ENCODE results near the gene PRELP.
"Not testable (repeated sequence)": the region's sequence is repeated elsewhere in the genome, so short reads cannot be mapped to it uniquely, and the experiment has no call there.

The PRELP gene

DNA sequence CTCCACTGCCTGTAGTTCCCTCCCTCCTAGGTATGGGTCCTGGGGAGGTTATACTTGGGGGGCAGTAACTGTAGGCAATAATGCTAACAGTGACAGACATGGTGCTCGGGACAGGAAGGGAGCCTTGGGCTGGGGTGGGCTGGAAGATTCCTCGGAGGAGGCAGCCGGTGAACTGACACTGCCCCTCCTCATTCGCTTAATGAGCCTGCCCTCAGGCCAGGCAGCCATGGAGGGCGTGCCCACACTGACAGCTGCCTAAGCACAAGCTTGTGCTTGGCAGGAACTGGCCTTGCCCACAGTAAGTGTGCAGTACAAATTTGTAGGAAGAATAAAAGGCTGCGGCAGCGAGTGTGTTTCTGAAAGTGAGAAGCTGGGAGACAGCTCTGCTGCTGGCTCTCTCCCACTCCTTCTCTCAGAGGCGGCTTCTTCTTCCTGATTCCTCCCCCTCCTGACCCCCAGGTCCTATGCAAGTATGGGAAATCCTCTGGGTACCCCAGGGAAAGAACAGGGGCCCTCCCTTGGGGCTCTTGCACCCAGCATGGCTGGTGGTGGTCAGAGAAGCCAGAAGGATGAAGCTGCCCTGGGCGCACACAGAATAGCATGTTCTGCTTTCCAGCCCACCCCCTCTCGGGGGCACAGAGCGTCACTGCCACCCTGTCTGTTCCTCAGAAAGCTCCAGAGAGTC, 42.0 kb downstream of the PRELP start:
- Histone ChIP-seq H3K4me3 (no peak overlapping the region), H3K27ac (peak overlapping the region in 5 of 21 experiments; percentile 16 to 60 (median 39))

DNA sequence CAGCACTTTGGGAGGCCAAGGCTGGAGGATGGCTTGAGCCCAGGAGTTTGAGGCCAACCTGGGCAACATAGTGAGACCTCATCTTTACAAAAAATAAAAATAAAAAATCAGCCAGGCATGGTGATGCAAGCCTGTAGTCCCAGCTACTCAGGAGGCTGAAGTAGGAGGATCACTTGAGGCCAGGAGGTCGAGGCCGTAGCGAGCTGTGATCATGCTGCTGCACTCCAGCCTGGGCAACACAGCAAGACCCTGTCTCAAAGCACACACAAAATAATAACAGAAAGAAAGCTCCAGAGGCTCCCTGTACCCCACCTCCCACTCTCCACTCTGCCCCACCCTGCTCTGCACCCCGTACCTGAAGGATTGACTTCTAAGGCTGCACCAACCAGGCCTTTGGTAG, 42.5 kb downstream of the PRELP start:
- H3K27ac ChIP-seq, result peak overlapping the region in 2 of 21 experiments; percentile 44 to 47
- H3K4me3 ChIP-seq, result not testable (repeated sequence)

DNA sequence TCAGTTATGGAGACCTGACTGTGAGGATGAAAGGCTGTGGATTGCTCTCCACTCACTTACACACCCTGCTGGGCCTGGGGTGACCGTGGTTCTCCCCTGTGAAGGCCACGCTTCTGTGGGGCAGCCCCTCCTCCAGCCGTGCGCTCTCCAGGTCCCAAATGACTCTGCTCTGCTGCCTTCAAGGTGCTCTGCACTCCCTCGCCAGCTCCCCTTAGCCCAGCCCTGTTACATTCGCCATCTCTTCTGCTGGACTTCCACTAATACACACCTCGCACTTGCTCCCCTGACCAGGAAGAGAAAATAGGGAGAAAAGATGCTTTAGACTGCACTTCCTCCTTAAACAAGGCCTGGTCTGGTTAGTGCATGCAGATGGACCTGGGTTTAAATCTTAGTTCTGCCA, 42.9 kb downstream of the PRELP start:
- no peak overlapping the region for H3K4me3 ChIP-seq

DNA sequence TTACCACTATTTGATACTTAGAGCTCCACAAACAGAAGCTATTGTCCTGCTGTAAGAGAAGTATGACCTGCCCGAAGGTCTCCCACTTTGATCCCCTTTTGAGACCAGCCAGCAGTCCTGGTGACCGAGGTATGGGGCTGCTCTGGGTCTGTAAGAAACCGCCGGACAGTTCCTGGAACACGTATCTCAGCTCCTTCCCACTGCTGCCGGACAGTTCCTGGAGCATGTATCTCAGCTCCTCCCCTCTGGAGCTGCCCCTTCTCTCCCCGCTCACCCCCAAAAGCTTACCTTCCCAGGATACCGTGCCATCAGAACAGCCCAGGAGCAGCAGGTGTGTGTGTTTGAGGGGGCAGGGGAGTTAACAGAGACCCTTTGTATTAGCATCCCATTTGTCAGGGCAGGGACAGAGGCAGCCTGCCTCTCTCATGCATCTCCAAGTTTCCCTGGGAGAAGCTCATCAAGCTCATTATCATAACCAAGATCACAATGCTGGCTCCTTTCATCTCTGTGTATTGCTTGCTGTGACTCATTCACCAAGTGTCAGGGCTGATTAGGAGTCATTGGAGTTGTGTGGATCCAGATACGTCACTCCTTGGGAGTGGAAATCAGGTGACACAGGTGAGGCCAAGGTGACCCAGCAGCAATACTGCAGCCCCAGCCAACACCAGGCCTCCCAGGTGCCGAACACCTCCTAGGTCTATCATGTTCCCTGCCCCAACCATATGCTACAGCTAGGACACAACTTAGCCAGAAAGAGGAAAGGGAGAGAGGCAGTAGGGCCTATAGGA, 43.6 kb downstream of the PRELP start:
- Histone ChIP-seq H3K27ac (peak overlapping the region in 10 of 21 experiments; percentile 2 to 70 (median 44)), H3K4me3 (no peak overlapping the region)

More for the DNA sequence above, 42.9 kb downstream of the PRELP start:
- H3K27ac ChIP-seq, result peak overlapping the region in 1 of 21 experiments; percentile 47

DNA sequence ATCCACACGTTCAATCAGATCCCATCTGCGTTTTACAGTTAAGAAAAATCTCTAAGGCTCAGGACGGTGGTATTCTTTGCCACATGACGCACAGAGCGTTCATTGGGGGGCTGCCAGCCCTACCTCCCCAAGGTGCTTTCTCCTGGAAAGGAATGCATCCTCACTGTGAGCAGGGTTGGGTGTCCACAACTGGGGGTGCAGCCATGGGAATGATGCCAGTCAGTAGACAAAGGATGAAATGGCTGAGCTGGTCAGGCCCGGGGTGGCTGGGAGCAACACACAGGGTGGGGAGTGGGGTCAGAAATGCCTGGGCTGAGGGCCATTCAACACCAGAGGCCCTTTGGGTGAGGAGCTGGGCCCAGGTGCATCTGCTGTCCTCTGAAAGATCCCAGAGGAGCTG, 44.3 kb downstream of the PRELP start:
- Histone ChIP-seq H3K27ac (peak overlapping the region in 10 of 21 experiments; percentile 2 to 70 (median 44)), H3K4me3 (no peak overlapping the region)

DNA sequence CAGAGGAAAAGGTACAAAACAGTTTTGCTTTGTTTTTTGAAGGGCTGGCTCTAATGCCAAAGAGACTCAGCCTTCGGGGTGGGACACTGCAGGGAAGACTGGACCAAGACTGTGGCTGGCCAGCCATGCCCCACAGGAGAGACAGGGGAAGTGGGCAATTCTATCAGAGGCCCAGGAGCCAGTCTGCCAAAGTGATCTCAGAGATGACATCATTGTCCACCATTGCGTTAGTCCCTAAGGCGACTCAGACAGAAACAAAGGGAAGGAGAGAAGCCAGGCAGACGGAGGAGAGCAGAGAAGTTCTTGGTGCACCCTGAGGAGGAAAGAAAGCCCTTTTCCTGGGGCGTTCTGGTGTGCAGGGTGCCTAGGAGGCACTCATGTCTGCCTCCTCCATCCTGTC, 44.7 kb downstream of the PRELP start:
- no peak overlapping the region for H3K4me3 ChIP-seq

DNA sequence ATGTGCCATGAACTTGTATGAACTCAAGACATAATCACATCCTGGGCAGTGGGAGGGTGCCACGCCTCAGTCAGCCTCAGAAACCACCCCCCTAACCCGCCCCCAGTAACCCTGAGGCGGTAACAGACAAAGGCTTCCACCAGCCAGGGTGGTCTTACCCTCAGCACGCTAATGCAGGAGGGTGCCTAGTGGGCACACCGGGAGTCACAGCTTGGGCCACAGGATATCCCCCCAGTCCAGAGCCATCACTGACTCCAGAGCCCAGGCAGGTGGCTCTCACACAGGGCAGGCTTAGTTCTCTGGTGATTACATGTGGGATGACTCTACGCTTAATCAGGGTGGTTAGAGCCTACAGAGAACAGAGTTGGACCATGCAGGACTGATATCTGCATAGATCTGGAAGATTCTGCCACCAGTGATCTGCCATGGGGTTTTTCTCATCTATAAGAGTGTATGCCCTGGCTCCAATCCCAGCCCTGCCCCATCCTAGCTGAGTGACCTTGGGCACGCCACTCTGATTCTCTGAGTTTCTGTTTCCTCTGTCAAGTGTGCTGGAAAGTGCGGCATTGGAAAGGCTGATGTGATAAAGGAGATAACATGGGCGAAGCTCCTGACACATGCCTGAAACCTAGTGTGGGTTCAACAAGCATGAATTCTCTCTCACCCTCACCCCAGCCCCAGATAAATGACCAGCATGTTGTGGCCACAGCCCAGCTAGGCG, 45.6 kb downstream of the PRELP start:
- Histone ChIP-seq H3K4me3 (no peak overlapping the region), H3K27ac (peak overlapping the region in 5 of 21 experiments; percentile 7 to 65 (median 36))

More for the DNA sequence above, 44.7 kb downstream of the PRELP start:
- H3K27ac ChIP-seq, result peak overlapping the region in 8 of 21 experiments; percentile 28 to 70 (median 42)

DNA sequence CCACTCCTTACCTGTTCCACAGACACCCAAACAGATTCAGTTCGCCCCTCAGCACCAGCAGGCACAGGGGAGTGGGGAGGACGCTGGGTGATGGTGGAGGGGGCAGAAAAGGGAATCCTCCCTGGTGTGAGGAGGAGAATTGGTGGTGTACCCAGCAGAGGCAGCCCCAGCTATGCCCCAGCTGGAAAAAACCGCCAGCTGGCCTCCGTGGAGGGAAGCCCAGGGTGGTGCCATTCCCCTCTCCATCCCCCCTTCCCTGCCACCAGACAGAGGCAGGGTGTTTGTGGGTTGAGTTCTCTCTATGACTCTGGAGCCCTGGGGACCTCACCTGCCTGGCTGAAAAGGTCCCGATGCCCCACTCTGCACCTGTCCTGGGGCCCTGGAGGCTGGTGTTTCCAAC, 46.2 kb downstream of the PRELP start:
- Histone ChIP-seq H3K27ac (peak overlapping the region in 1 of 21 experiments; percentile 65), H3K4me3 (no peak overlapping the region)

DNA sequence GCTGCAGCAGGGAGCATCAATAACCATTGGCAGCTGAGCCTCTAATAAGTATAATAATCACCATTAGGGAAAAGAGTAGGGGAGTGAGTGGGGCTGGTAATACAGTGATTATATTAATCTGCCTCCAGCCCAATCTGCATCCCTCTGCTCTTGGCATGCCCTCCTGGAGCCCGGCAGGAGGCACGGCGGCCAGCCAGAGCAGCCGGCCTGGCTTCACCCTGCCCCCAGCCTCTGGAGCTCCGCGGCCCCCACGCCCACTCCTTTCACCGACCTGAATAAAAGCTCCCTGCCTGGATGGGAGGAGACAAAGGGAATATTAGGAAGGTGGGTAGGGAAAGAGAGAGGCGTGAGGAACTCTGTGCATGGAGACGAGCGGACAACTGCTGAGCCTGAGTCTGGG, 46.6 kb downstream of the PRELP start:
- Histone ChIP-seq H3K27ac (peak overlapping the region in 1 of 21 experiments; percentile 65), H3K4me3 (no peak overlapping the region)

DNA sequence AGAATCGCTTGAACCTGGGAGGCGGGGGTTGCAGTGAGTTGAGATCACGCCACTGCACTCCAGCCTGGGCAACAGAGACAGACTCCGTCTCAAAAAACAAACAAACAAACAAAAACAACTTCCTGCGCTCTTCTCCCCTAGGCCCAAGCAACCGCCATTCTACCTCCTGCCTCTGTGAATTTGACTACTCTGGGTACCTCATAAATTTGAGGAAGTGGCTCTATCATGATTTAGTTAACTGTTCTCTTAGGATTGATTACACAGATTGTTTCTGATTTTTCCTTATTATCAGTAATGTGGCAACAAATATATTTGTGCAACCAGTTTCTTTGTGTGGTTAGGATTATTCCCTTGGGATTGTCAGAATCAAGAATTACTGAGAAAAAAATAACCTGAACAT, 48.1 kb downstream of the PRELP start:
- no peak overlapping the region for H3K4me3 ChIP-seq
- peak overlapping the region in 1 of 21 experiments; percentile 24 for H3K27ac ChIP-seq

DNA sequence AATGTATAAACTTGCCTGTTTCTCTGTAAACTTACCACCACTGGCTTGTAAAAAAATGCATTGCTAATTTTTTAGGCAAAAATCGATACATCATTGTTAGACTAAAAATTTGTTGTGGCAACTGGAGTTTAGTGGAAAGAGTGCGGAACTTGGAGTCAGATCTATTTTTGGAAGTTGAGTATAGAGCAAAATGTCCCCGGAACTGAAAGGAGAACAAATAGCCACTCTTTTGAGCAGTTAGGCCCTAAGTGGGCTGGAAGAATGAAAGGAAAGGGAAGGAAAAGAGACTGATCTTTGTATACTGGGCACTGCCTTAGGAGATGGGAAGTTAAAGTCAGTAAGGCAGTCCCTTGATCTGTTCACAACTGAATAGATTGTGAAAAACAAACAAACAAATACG, 48.5 kb downstream of the PRELP start:
- no peak overlapping the region for H3K4me3 ChIP-seq
- no peak overlapping the region for H3K27ac ChIP-seq

DNA sequence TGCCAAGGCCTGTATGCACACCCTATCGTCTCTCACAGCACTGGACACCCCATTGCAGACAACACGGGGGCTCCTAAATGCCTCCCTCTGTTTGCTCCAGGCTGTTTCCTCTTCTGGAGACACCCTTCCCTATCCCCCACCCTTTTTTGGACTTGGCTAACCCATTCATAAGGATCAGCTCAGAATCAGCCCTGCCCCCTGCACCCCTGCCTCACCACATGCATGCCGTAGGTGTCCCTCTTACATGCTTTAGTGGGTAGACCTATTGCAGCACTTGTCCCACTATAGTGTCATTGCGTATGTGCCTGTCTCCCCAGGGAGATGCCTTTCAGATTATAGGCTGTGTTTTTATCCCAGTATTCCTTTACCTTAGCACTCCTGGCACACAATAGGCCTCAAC, 49.2 kb downstream of the PRELP start:
- Histone ChIP-seq H3K27ac (no peak overlapping the region), H3K4me3 (no peak overlapping the region)

DNA sequence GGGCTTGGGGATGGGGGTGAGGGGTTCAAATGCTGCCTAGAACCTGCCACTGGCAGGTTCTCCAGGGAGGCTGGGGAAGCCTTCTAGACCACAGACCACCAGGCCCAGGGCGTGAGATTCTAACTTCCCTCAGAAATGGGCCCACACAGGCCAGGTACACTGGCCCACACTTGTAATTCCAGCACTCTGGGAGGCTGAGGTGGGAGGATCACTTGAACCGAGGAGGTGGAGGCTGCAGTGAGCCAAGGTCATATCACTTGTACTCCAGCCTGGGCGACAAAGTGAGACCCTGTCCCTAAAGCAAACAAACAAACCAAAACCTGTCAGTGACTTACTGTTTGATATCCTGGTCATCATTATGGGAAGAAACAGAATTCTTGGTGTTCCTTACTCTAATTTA, 50.1 kb downstream of the PRELP start:
- Histone ChIP-seq H3K27ac (peak overlapping the region in 3 of 21 experiments; percentile 6 to 47 (median 11)), H3K4me3 (no peak overlapping the region)

DNA sequence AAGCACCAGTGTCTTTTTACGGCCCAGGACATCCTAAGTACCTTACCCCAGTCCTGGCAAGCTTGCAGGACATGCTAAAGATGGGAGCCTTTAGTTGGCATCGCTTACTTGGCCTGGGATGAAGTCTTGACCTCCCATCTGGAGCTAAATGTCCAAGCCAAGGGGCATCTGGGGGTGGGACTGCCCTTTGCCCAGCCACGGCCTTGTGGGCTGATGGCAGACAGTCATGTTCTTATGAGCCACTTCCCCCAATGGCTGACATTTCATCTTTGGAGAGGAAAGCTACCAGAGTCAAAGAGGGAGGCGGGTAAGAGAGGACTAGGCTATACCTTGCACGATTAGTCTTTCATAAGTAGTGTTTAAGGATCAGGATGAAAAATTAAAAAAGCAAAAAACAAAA, 50.5 kb downstream of the PRELP start:
- peak overlapping the region in 3 of 21 experiments; percentile 6 to 47 (median 29) for H3K27ac ChIP-seq
- H3K4me3 ChIP-seq, result no peak overlapping the region

DNA sequence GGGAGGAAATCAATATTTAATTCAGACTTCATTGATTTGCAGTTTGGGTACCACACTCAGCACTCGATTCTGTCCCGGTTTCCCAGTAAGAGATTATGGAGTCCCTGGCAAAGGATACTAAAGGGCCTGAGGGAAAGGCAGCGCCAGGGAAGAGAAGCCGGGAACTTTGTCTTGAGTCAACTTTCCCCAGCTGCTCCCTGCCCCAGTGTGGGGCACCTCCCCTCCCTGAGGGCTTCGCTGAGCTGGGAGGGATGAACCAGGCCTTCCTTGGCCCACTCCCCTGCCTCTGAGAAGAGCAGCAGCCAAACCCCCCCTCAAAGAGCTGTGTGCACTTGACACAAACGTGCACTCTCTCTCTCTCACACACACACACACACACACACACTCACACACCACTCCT, 51.0 kb downstream of the PRELP start:
- no peak overlapping the region for H3K4me3 ChIP-seq
- peak overlapping the region in 5 of 21 experiments; percentile 28 to 69 (median 40) for H3K27ac ChIP-seq

DNA sequence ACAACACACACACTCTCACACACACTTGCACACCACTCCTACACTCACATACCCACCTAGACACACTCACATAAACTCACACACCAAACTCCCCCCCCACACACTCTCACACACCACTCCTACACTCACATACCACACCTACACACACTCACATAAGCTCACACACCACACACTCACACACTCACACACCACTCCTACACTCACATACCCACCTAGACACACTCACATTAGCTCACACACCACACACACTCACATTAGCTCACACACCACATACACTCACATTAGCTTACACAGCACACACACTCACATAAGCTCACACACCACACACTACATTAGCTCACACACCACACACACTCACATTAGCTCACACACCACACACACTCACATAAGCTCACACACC, 51.4 kb downstream of the PRELP start:
- H3K27ac ChIP-seq, result peak overlapping the region in 5 of 21 experiments; percentile 28 to 69 (median 47)
- no peak overlapping the region for H3K4me3 ChIP-seq

DNA sequence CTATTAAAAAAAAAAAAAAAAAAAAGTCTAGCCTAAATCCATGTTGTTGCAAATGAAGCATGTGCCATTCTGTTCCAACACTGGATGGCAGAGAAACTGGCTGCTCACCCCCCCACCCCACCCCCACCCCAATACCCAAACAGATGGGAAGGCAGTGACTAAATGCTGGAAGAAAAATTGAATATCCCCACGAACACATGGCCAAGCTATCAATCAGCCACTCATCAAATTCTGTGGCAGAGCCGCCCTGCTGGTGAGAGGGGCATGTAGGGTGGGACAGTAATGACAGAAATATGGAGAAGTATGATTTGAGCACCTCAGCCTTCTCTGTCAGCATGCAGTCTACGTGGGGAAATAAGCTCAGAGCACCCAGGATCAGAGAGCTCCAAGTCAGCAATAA, 52.5 kb downstream of the PRELP start:
- H3K27ac ChIP-seq, result no peak overlapping the region
- H3K4me3 ChIP-seq, result no peak overlapping the region

DNA sequence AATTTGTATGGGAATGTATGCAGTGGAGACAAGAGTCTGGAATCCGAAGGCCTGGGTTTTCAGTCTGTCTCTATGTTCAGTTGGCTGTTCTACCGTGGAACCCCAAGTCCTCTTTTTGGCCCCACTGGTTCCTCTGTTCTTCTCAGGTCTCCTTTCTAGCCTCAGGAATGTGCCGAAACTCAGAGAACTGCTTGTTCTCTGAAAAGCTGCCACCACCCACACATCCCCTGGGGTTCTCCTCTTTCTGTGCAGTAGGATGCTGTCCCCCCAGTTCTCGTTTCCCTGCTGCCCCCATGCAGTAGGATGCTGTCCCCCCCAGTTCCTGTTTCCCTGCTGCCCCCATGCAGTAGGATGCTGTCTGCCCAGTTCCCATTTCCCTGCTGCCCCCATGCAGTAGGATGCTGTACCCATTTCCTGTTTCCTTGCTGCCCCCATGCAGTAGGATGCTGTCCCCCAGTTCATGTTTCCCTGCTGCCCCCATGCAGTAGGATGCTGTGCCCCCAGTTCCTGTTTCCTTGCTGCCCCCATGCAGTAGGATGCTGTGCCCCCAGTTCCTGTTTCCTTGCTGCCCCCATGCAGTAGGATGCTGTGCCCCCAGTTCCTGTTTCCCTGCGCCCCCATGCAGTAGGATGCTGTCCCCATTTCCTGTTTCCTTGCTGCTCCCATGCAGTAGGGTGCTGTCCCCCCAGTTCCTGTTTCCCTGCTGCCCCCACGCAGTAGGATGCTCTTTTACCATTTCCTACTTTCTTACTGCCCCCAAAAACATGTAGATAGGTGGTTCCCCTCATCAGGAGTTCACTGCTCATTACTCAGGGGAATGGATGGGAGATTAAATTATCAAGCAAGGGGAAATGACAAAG, 53.6 kb downstream of the PRELP start:
- Histone ChIP-seq H3K27ac (peak overlapping the region in 2 of 21 experiments; percentile 31 to 51), H3K4me3 (no peak overlapping the region)

DNA sequence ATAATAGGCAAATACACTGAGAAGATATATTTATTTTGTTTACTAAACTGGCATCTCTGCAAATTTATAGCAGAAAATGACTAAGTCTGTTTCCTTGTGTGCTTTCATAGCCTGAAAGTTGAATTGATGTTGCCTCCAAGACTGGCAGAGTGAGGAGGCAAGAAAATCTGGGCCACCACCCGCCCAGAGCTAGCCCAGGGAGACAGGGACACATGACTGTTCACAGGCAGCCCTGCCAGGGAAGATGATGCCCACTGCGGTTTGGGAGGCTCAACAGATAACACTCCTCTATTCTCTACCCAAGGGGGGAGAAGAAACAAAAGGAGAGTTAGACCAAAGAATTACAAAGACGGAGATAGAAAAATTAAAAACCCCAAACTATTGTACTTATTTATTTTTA, 55.5 kb downstream of the PRELP start:
- Histone ChIP-seq H3K27ac (no peak overlapping the region), H3K4me3 (no peak overlapping the region)

Data from skin epidermis (tissue), 12 donors.